ENCODE results near the gene IL18RAP. TPM values are rescaled to one million over a fixed set of nuclear protein-coding genes. Genes with fewer than 3 reads are reported as not detected.

The IL18RAP gene
- polyA plus RNA-seq, 1 donor from 2014 or later, result not detected

DNA sequence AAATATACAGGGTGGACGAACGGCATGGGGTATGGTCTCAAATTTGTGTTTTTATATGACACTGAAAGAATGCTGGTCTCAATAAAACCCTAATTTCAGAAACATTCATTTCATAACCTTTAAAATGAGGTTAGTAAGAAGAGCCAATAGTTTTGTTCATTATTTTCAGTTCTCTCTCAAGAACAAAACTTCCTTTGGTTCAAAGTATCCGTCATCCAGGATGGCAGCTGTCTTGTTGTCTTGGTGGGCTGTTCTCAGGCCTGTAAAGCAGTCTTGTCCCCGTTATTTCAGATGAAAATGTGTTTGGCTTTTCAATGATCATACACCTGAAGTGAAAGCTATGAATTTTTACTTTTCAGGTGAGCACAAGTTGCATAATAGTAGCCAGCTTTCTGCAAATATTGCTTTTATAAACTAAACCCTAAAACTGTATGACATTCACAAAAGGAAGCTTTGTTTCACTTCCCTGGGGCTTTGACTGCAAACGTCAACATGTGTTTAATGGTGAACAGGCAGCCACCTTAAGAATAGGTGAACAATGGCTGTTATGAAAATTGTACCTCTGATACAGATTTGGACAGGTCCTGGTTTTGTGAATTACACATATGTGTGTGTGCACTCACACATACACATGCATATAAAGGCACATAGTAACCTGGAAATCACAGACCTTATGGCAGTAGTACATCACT is 2.6 kb downstream of the IL18RAP start:
- no peaks in the 10 kb centered on the region for H3K9me3 ChIP-seq (ENCODE audit: low read length)
- no peak overlapping the region for H3K4me3 ChIP-seq (ENCODE audit: low read length)
- no peak overlapping the region for H3K27ac ChIP-seq (ENCODE audit: low read length)
- no peaks in the 10 kb centered on the region for H3F3A ChIP-seq (ENCODE audit: insufficient read depth, low read length, poor library complexity, severe bottlenecking)
- no peak overlapping the region for H3K4me2 ChIP-seq (ENCODE audit: low read length)
- no peaks in the 10 kb centered on the region for H3K9me2 ChIP-seq (ENCODE audit: insufficient read depth, low read length)
- TF ChIP-seq, protein P1, sequence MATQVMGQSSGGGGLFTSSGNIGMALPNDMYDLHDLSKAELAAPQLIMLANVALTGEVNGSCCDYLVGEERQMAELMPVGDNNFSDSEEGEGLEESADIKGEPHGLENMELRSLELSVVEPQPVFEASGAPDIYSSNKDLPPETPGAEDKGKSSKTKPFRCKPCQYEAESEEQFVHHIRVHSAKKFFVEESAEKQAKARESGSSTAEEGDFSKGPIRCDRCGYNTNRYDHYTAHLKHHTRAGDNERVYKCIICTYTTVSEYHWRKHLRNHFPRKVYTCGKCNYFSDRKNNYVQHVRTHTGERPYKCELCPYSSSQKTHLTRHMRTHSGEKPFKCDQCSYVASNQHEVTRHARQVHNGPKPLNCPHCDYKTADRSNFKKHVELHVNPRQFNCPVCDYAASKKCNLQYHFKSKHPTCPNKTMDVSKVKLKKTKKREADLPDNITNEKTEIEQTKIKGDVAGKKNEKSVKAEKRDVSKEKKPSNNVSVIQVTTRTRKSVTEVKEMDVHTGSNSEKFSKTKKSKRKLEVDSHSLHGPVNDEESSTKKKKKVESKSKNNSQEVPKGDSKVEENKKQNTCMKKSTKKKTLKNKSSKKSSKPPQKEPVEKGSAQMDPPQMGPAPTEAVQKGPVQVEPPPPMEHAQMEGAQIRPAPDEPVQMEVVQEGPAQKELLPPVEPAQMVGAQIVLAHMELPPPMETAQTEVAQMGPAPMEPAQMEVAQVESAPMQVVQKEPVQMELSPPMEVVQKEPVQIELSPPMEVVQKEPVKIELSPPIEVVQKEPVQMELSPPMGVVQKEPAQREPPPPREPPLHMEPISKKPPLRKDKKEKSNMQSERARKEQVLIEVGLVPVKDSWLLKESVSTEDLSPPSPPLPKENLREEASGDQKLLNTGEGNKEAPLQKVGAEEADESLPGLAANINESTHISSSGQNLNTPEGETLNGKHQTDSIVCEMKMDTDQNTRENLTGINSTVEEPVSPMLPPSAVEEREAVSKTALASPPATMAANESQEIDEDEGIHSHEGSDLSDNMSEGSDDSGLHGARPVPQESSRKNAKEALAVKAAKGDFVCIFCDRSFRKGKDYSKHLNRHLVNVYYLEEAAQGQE (IDR thresholded peaks at IDR 0.05; ENCODE audit: borderline replicate concordance), result no peak
- TF ChIP-seq TAF1 (IDR thresholded peaks at IDR 0.05; ENCODE audit: low read depth), result no peak
- TF ChIP-seq EZH2 (IDR thresholded peaks at IDR 0.05; ENCODE audit: borderline replicate concordance, insufficient read depth, low read length, poor library complexity, severe bottlenecking), result no peak
- TF ChIP-seq EP300 (conservative IDR thresholded peaks at IDR 0.05; ENCODE audit: poor library complexity, severe bottlenecking), result no peak
- TF ChIP-seq RAD21 (conservative IDR thresholded peaks at IDR 0.05), result no peak
- TF ChIP-seq MXI1 (conservative IDR thresholded peaks at IDR 0.05; ENCODE audit: poor library complexity, severe bottlenecking), result no peak
- no peak for TF ChIP-seq POLR2AphosphoS5 (IDR thresholded peaks at IDR 0.05)
- no peak for TF ChIP-seq SMC3 (conservative IDR thresholded peaks at IDR 0.05; ENCODE audit: poor library complexity)
- TF ChIP-seq, protein P2, sequence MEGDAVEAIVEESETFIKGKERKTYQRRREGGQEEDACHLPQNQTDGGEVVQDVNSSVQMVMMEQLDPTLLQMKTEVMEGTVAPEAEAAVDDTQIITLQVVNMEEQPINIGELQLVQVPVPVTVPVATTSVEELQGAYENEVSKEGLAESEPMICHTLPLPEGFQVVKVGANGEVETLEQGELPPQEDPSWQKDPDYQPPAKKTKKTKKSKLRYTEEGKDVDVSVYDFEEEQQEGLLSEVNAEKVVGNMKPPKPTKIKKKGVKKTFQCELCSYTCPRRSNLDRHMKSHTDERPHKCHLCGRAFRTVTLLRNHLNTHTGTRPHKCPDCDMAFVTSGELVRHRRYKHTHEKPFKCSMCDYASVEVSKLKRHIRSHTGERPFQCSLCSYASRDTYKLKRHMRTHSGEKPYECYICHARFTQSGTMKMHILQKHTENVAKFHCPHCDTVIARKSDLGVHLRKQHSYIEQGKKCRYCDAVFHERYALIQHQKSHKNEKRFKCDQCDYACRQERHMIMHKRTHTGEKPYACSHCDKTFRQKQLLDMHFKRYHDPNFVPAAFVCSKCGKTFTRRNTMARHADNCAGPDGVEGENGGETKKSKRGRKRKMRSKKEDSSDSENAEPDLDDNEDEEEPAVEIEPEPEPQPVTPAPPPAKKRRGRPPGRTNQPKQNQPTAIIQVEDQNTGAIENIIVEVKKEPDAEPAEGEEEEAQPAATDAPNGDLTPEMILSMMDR (IDR thresholded peaks at IDR 0.05; ENCODE audit: poor library complexity, severe bottlenecking), result no peak
- no peaks in the 10 kb centered on the region for H4K20me1 ChIP-seq (ENCODE audit: insufficient read depth)
- H2AFZ ChIP-seq (ENCODE audit: low read depth, low read length), result no peak overlapping the region
- H3K79me2 ChIP-seq (replicated peaks; ENCODE audit: insufficient read depth, low read length), result no peaks in the 10 kb centered on the region
- H3K9ac ChIP-seq (ENCODE audit: low read length), result no peak overlapping the region
- no peaks in the 10 kb centered on the region for H3K27me3 ChIP-seq (ENCODE audit: insufficient read depth, low read depth, low read length)
- H3K36me3 ChIP-seq (ENCODE audit: insufficient read depth, low read length), result no peaks in the 10 kb centered on the region

DNA sequence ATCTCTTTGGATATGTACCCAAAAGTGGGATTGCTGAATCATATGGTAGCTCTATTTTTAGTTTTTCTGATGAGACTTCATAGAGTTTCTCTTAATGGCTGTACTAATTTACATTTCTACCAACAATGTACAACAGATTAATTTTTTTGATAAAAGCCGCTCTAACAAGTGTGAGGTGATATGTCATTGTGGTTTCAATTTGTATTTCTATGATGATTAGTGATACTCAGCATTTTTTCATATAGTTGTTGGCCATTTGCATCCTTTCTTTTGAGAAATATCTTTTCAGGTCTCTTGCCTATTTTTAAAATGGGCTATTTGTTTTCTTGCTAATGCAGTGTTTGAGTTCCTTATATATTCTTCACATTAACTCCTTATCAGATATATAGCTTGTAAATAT is 4.3 kb downstream of the IL18RAP start:
- H3K4me3 ChIP-seq (ENCODE audit: low read length), result no peak overlapping the region
- H3K9me2 ChIP-seq (ENCODE audit: insufficient read depth, low read length), result no peaks in the 10 kb centered on the region
- no peak overlapping the region for H3K9ac ChIP-seq (ENCODE audit: low read length)
- no peak overlapping the region for H3K27ac ChIP-seq (ENCODE audit: low read length)
- no peaks in the 10 kb centered on the region for H3K27me3 ChIP-seq (ENCODE audit: insufficient read depth, low read depth, low read length)
- no peaks in the 10 kb centered on the region for H3K36me3 ChIP-seq (ENCODE audit: insufficient read depth, low read length)
- no peaks in the 10 kb centered on the region for H3K79me2 ChIP-seq (replicated peaks; ENCODE audit: insufficient read depth, low read length)
- H3F3A ChIP-seq (ENCODE audit: insufficient read depth, low read length, poor library complexity, severe bottlenecking), result no peaks in the 10 kb centered on the region
- no peak for TF ChIP-seq SMC3 (conservative IDR thresholded peaks at IDR 0.05; ENCODE audit: poor library complexity)
- no peak for TF ChIP-seq TAF1 (IDR thresholded peaks at IDR 0.05; ENCODE audit: low read depth)
- TF ChIP-seq, protein P2 (IDR thresholded peaks at IDR 0.05; ENCODE audit: poor library complexity, severe bottlenecking), result no peak
- TF ChIP-seq MXI1 (conservative IDR thresholded peaks at IDR 0.05; ENCODE audit: poor library complexity, severe bottlenecking), result no peak
- no peak for TF ChIP-seq POLR2AphosphoS5 (IDR thresholded peaks at IDR 0.05)
- TF ChIP-seq RAD21 (conservative IDR thresholded peaks at IDR 0.05), result no peak
- TF ChIP-seq EZH2 (IDR thresholded peaks at IDR 0.05; ENCODE audit: borderline replicate concordance, insufficient read depth, low read length, poor library complexity, severe bottlenecking), result no peak
- no peak for TF ChIP-seq EP300 (conservative IDR thresholded peaks at IDR 0.05; ENCODE audit: poor library complexity, severe bottlenecking)
- TF ChIP-seq, protein P1 (IDR thresholded peaks at IDR 0.05; ENCODE audit: borderline replicate concordance), result no peak
- no peaks in the 10 kb centered on the region for H4K20me1 ChIP-seq (ENCODE audit: insufficient read depth)
- no peaks in the 10 kb centered on the region for H3K9me3 ChIP-seq (ENCODE audit: low read length)
- no peak overlapping the region for H2AFZ ChIP-seq (ENCODE audit: low read depth, low read length)
- no peak overlapping the region for H3K4me2 ChIP-seq (ENCODE audit: low read length)

Measured in neural cell (in vitro differentiated cells).